Renal cortical epithelial cell (primary cell): ENCODE measurements around the gene EHD2. TPM values are rescaled to one million over a fixed set of nuclear protein-coding genes. Genes with fewer than 3 reads are reported as not detected.
A peak's percentile ranks its signal among the peaks of the same experiment; 100 is the strongest.

Source experiments
- DNase-seq: peaks from one replicate; pipeline ENCODE4 v3.0.0-alpha.2; 2011; ENCODE audit warnings: low read depth
- total RNA-seq: library from RNA; depleted of rRNA; stranded (reverse); fragments of >200 nt; gene quantifications from 2 replicates; pipeline ENCODE4 v1.2.3, GENCODE V29; 2014

Gene EHD2
- total RNA-seq, 1 donor from 2014 or later: 172 TPM

- no peak for DNase-seq
Measured at GRCh38 chr19:47691090-47691489, 22.1 kb upstream of the EHD2 start.

GRCh38 chr19:47691782-47692181 is 21.4 kb upstream of the EHD2 start:
- no peak for DNase-seq

GRCh38 chr19:47693489-47693888 is 19.7 kb upstream of the EHD2 start:
- no peak for DNase-seq

GRCh38 chr19:47693903-47694302 is 19.3 kb upstream of the EHD2 start:
- DNase-seq: no peak

GRCh38 chr19:47694466-47695273 is 18.6 kb upstream of the EHD2 start:
- DNase-seq: no peak

- no peak for DNase-seq
Measured at GRCh38 chr19:47695533-47696262, 17.5 kb upstream of the EHD2 start.

GRCh38 chr19:47696635-47697034 is 16.6 kb upstream of the EHD2 start:
- no peak for DNase-seq

GRCh38 chr19:47697863-47698609 is 15.2 kb upstream of the EHD2 start:
- peak; percentile 50 for DNase-seq

- no peak for DNase-seq
Measured at GRCh38 chr19:47698631-47699359, 14.4 kb upstream of the EHD2 start.

- DNase-seq: no peak
Measured at GRCh38 chr19:47699360-47699917, 13.8 kb upstream of the EHD2 start.

GRCh38 chr19:47700934-47701716 is 12.1 kb upstream of the EHD2 start:
- no peak for DNase-seq

GRCh38 chr19:47701717-47702552 is 11.3 kb upstream of the EHD2 start:
- no peak for DNase-seq

GRCh38 chr19:47702671-47703070 is 10.6 kb upstream of the EHD2 start:
- DNase-seq: no peak

GRCh38 chr19:47703301-47703700 is 9.9 kb upstream of the EHD2 start:
- DNase-seq: no peak

- no peak for DNase-seq
Measured at GRCh38 chr19:47704024-47704423, 9.2 kb upstream of the EHD2 start.

- DNase-seq: no peak
Measured at GRCh38 chr19:47704656-47705055, 8.6 kb upstream of the EHD2 start.

- DNase-seq: peak; percentile 57
Measured at GRCh38 chr19:47707135-47707925, 5.9 kb upstream of the EHD2 start.

GRCh38 chr19:47711652-47712242 is 1.5 kb upstream of the EHD2 start:
- DNase-seq: no peak

GRCh38 chr19:47714339-47714738 is 1.1 kb downstream of the EHD2 start:
- no peak for DNase-seq
